ENCODE data around the gene ZNF148. TPM values are rescaled to one million over a fixed set of nuclear protein-coding genes. Genes with fewer than 3 reads are reported as not detected.

ZNF148 gene
- total and polyA plus RNA-seq, 7 experiments from 2014 or later, result 36.3 to 101 (median 58.6) TPM

GRCh38 chr3:125281381-125281780 is 93.7 kb downstream of the ZNF148 start:
- Mint-ChIP-seq H3K4me3 (no peak overlapping the region), H3K27me3 (no peaks in the 10 kb centered on the region), H3K4me1 (peaks cover 5 to 53% (median 34%) of the 10 kb centered on the region in 7 donors), H3K36me3 (peaks cover 0 to 55% (median 24%) of the 10 kb centered on the region in 5 donors), H3K27ac (no peak overlapping the region), H3K9me3 (no peaks in the 10 kb centered on the region)
- Histone ChIP-seq H3K9me3 (ENCODE audit: control insufficient read depth in 2 of 3, low read length in 3 of 3) (no peaks in the 10 kb centered on the region), H3K27me3 (ENCODE audit: control insufficient read depth in 2 of 2, insufficient read depth in 2 of 2, low read length in 2 of 2) (no peaks in the 10 kb centered on the region), H3K27ac (ENCODE audit: low read depth, low read length) (no peak overlapping the region), H3K4me3 (ENCODE audit: low read length) (no peak overlapping the region), H3K4me1 (ENCODE audit: control insufficient read depth in 2 of 2, insufficient read depth in 2 of 2, low read length in 2 of 2) (no peaks in the 10 kb centered on the region), H3K36me3 (ENCODE audit: control insufficient read depth in 2 of 3, insufficient read depth in 3 of 3, low read length in 3 of 3) (no peaks in the 10 kb centered on the region)
- ChIA-PET CTCF (no interaction called here), POLR2A (interaction anchor here (0.7 kb wide), 1 partner anchor 22 kb away, joined by 3 read pairs; no protein-coding TSS in a partner anchor)
- ATAC-seq (no peak), DNase-seq (no peak)
- intact Hi-C loops (cut with micrococcal nuclease), result loop anchor here in 1 of 2 donors (2.0 kb wide), 1 partner anchor 13 kb away; no protein-coding TSS in a partner anchor

- Histone ChIP-seq H3K27me3 (ENCODE audit: control insufficient read depth in 2 of 2, insufficient read depth in 2 of 2, low read length in 2 of 2) (no peaks in the 10 kb centered on the region), H3K4me1 (ENCODE audit: control insufficient read depth in 2 of 2, insufficient read depth in 2 of 2, low read length in 2 of 2) (no peaks in the 10 kb centered on the region), H3K9me3 (ENCODE audit: control insufficient read depth in 2 of 3, low read length in 3 of 3) (no peaks in the 10 kb centered on the region), H3K27ac (ENCODE audit: low read depth, low read length) (no peak overlapping the region), H3K4me3 (ENCODE audit: low read length) (no peak overlapping the region), H3K36me3 (ENCODE audit: control insufficient read depth in 2 of 3, insufficient read depth in 3 of 3, low read length in 3 of 3) (no peaks in the 10 kb centered on the region)
- Mint-ChIP-seq H3K9me3 (no peaks in the 10 kb centered on the region), H3K4me1 (peaks cover 4 to 47% (median 34%) of the 10 kb centered on the region in 7 donors), H3K36me3 (peaks cover 0 to 50% (median 26%) of the 10 kb centered on the region in 5 donors), H3K27ac (peak overlapping the region in 1 of 9 donors; percentile 45), H3K4me3 (no peak overlapping the region), H3K27me3 (no peaks in the 10 kb centered on the region)
- ChIA-PET CTCF (no interaction called here), POLR2A (interaction anchor here (0.7 kb wide), 1 partner anchor 22 kb away, joined by 3 read pairs; no protein-coding TSS in a partner anchor)
- DNase-seq (no peak), ATAC-seq (no peak)
- intact Hi-C loops (cut with micrococcal nuclease), result loop anchor here in 1 of 2 donors (2.0 kb wide), 1 partner anchor 14 kb away; no protein-coding TSS in a partner anchor
Observed at GRCh38 chr3:125280668-125281361, 94.3 kb downstream of the ZNF148 start.

- H3K4me1 Mint-ChIP-seq, result peaks cover 2 to 23% (median 16%) of the 10 kb centered on the region in 7 donors
- Histone ChIP-seq H3K27ac (ENCODE audit: low read depth, low read length) (no peak overlapping the region), H3K27me3 (ENCODE audit: control insufficient read depth in 2 of 2, insufficient read depth in 2 of 2, low read length in 2 of 2) (no peaks in the 10 kb centered on the region), H3K4me3 (ENCODE audit: low read length) (no peak overlapping the region), H3K9me3 (ENCODE audit: control insufficient read depth in 2 of 3, low read length in 3 of 3) (no peaks in the 10 kb centered on the region), H3K36me3 (ENCODE audit: control insufficient read depth in 2 of 3, insufficient read depth in 3 of 3, low read length in 3 of 3) (no peaks in the 10 kb centered on the region), H3K4me1 (ENCODE audit: control insufficient read depth in 2 of 2, insufficient read depth in 2 of 2, low read length in 2 of 2) (no peaks in the 10 kb centered on the region)
- POLR2A ChIA-PET, result no interaction called here
- H3K4me3 Mint-ChIP-seq, result no peak overlapping the region
- DNase-seq (no peak), ATAC-seq (no peak)
- intact Hi-C loops (cut with micrococcal nuclease), result no loop called here
- H3K27me3 Mint-ChIP-seq, result no peaks in the 10 kb centered on the region
- no peaks in the 10 kb centered on the region for H3K9me3 Mint-ChIP-seq
- CTCF ChIA-PET, result no interaction called here
- peaks cover 0 to 50% (median 35%) of the 10 kb centered on the region in 5 donors for H3K36me3 Mint-ChIP-seq
- peak overlapping the region in 1 of 9 donors; percentile 37 for H3K27ac Mint-ChIP-seq
Observed at GRCh38 chr3:125278155-125278554, 97.0 kb downstream of the ZNF148 start.

GRCh38 chr3:125271127-125271526 is 104.0 kb downstream of the ZNF148 start:
- no peaks in the 10 kb centered on the region for H3K27me3 ChIP-seq (ENCODE audit: control insufficient read depth in 2 of 2, insufficient read depth in 2 of 2, low read length in 2 of 2)
- peaks cover 0 to 5% (median 0%) of the 10 kb centered on the region in 11 donors for H3K9me3 Mint-ChIP-seq
- intact Hi-C loops (cut with micrococcal nuclease), result no loop called here
- H3K4me1 Mint-ChIP-seq, result peaks cover 3 to 33% (median 12%) of the 10 kb centered on the region in 7 donors
- H3K36me3 Mint-ChIP-seq, result peaks cover 0 to 63% (median 41%) of the 10 kb centered on the region in 5 donors
- ChIA-PET CTCF (no interaction called here), POLR2A (no interaction called here)
- H3K27ac ChIP-seq (ENCODE audit: low read depth, low read length), result no peak overlapping the region
- no peak overlapping the region for H3K4me3 ChIP-seq (ENCODE audit: low read length)
- no peaks in the 10 kb centered on the region for H3K36me3 ChIP-seq (ENCODE audit: control insufficient read depth in 2 of 3, insufficient read depth in 3 of 3, low read length in 3 of 3)
- ATAC-seq, result no peak
- H3K4me3 Mint-ChIP-seq, result no peak overlapping the region
- no peaks in the 10 kb centered on the region for H3K4me1 ChIP-seq (ENCODE audit: control insufficient read depth in 2 of 2, insufficient read depth in 2 of 2, low read length in 2 of 2)
- no peak overlapping the region for H3K27ac Mint-ChIP-seq
- no peaks in the 10 kb centered on the region for H3K9me3 ChIP-seq (ENCODE audit: control insufficient read depth in 2 of 3, low read length in 3 of 3)
- no peaks in the 10 kb centered on the region for H3K27me3 Mint-ChIP-seq
- DNase-seq, result no peak

- Mint-ChIP-seq H3K4me3 (no peak overlapping the region), H3K27ac (peak overlapping the region in 1 of 9 donors; percentile 22), H3K4me1 (peaks cover 4 to 36% (median 17%) of the 10 kb centered on the region in 7 donors), H3K9me3 (peaks cover 0 to 5% (median 0%) of the 10 kb centered on the region in 11 donors), H3K36me3 (peaks cover 0 to 63% (median 34%) of the 10 kb centered on the region in 5 donors), H3K27me3 (no peaks in the 10 kb centered on the region)
- Histone ChIP-seq H3K27ac (ENCODE audit: low read depth, low read length) (no peak overlapping the region), H3K4me1 (ENCODE audit: control insufficient read depth in 2 of 2, insufficient read depth in 2 of 2, low read length in 2 of 2) (no peaks in the 10 kb centered on the region), H3K36me3 (ENCODE audit: control insufficient read depth in 2 of 3, insufficient read depth in 3 of 3, low read length in 3 of 3) (no peaks in the 10 kb centered on the region), H3K27me3 (ENCODE audit: control insufficient read depth in 2 of 2, insufficient read depth in 2 of 2, low read length in 2 of 2) (no peaks in the 10 kb centered on the region), H3K9me3 (ENCODE audit: control insufficient read depth in 2 of 3, low read length in 3 of 3) (no peaks in the 10 kb centered on the region), H3K4me3 (ENCODE audit: low read length) (no peak overlapping the region)
- DNase-seq, result no peak
- intact Hi-C loops (cut with micrococcal nuclease), result no loop called here
- no peak for ATAC-seq
- POLR2A ChIA-PET, result no interaction called here
- CTCF ChIA-PET, result interaction anchor here (0.6 kb wide), 1 partner anchor 144 kb away, joined by 5 read pairs; no protein-coding TSS in a partner anchor
Observed at GRCh38 chr3:125267460-125267859, 107.7 kb downstream of the ZNF148 start.

- H3K9me3 Mint-ChIP-seq, result peaks cover 0 to 5% (median 0%) of the 10 kb centered on the region in 11 donors
- no peak overlapping the region for H3K27ac Mint-ChIP-seq
- ATAC-seq, result no peak
- H3K36me3 ChIP-seq (ENCODE audit: control insufficient read depth in 2 of 3, insufficient read depth in 3 of 3, low read length in 3 of 3), result no peaks in the 10 kb centered on the region
- H3K27me3 Mint-ChIP-seq, result no peaks in the 10 kb centered on the region
- no peaks in the 10 kb centered on the region for H3K4me1 ChIP-seq (ENCODE audit: control insufficient read depth in 2 of 2, insufficient read depth in 2 of 2, low read length in 2 of 2)
- H3K4me3 ChIP-seq (ENCODE audit: low read length), result no peak overlapping the region
- no peak overlapping the region for H3K27ac ChIP-seq (ENCODE audit: low read depth, low read length)
- H3K4me1 Mint-ChIP-seq, result peaks cover 4 to 36% (median 17%) of the 10 kb centered on the region in 7 donors
- POLR2A ChIA-PET, result interaction anchor here (0.7 kb wide), 1 partner anchor 21 kb away, joined by 3 read pairs; no protein-coding TSS in a partner anchor
- intact Hi-C loops (cut with micrococcal nuclease), result no loop called here
- peaks cover 0 to 64% (median 34%) of the 10 kb centered on the region in 5 donors for H3K36me3 Mint-ChIP-seq
- CTCF ChIA-PET, result interaction anchor here (0.6 kb wide), 1 partner anchor 144 kb away, joined by 5 read pairs; no protein-coding TSS in a partner anchor
- no peak overlapping the region for H3K4me3 Mint-ChIP-seq
- H3K27me3 ChIP-seq (ENCODE audit: control insufficient read depth in 2 of 2, insufficient read depth in 2 of 2, low read length in 2 of 2), result no peaks in the 10 kb centered on the region
- DNase-seq, result no peak
- H3K9me3 ChIP-seq (ENCODE audit: control insufficient read depth in 2 of 3, low read length in 3 of 3), result no peaks in the 10 kb centered on the region
Observed at GRCh38 chr3:125266971-125267370, 108.2 kb downstream of the ZNF148 start.

All from naive thymus-derived CD4-positive, alpha-beta T cell (primary cell).